Iris pigment epithelial cell (primary cell): ENCODE data around the gene GCNT2.
"Not testable (repeated sequence)": the region's sequence is repeated elsewhere in the genome, so short reads cannot be mapped to it uniquely, and the experiment has no call there.

Experiments used
- DNase-seq: peaks from one replicate; pipeline ENCODE4 v3.0.0-alpha.2; 2011; ENCODE audit warnings: low read depth

Gene GCNT2

DNA sequence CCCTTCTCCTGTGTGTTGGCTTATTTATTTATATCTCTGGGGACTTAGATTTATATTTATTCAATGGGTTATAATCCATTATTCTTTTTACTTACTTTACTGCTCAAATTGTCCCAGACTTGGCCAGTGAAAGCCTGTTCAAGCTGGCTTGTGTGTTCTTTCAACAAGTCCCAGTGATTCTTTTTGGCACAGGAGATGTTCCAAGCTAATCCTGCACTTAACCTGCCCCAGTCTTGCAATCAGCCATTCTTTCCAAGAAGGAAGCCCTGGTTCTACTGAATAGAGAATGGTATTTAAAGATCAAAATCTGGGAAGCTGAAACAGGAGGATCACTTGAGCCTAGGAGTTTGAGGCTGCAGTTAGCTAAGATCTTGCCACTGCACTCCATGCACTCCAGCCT, 26.7 kb downstream of the GCNT2 start:
- no peak for DNase-seq

DNA sequence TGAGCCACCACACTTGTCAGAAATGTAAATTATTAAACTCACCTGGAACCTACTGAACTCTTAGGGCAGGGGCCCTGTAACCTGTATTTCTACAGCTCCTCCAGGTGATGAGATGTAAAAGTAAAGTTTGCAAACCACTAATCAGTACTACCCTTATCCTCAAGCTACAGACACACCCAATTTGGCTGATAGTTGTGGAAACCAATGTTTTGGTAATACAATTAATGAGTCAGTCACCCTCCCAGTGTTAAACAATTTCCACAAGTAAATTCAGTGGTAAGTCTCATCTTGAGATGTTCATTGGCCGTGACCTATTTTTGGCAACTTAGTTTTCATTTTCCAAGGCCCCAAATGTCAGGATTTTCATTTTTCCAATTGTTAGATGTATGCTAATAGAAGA, 29.6 kb downstream of the GCNT2 start:
- no peak for DNase-seq

GRCh38 chr6:10552270-10552810, 31.2 kb downstream of the GCNT2 start:
- no peak for DNase-seq

GRCh38 chr6:10553871-10554270, 32.7 kb downstream of the GCNT2 start:
- no peak for DNase-seq

DNA sequence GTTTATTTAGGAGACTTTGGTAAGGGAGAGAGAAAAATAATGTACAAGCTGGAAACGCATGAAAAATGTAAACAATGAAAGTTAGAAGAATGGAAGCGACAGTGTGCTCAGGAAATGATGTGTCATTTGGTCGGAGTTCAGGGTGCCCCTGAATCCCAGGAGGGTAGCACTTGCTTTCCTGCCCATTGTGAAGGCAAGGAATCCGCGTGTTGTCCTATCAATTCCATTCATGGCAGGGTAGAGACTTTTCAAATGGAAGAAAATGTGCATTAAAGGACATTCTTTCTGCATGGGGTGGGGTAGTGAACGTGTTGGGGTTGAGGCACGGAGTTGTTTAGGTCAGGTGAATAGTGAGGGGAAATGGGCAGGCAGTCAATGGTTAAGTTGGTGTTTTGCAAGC, 33.7 kb downstream of the GCNT2 start:
- DNase-seq, result no peak

DNA sequence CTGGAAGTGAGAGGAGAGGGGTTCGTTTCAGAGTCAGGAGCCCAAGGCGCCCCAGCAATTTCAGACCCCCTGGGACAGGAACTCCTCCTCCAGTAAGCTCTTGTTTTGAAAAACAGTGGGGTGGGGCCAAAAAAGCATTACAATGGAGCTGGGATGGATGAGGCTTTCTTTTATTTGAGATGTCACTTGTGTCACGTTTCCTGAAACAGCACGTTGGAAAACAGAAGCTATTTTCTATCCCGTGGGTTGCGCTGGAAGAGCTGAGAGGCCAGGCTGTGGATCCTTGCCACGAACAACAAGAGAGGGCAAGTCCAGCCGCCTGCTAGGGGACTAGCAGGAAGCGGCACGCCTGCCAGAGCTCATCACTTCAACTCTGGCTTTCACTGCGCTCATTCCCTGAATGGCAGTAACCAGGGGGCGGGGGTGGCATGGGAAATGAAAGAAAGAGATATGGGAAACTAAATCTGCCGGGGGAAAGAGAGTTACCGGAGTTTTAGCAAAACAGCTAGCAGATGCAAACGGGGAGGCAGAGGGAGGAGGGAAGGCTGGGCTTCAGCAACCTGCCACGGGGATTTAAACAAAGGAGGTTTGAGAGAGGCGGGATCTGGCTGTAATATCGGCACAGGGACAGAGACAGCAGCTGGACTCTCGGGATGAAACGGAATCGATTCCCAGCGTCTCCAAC, 34.6 kb downstream of the GCNT2 start:
- peak; percentile 43 for DNase-seq

- DNase-seq, result no peak
These were observed 35.4 kb downstream of the GCNT2 start for GRCh38 chr6:10556589-10556988.

DNA sequence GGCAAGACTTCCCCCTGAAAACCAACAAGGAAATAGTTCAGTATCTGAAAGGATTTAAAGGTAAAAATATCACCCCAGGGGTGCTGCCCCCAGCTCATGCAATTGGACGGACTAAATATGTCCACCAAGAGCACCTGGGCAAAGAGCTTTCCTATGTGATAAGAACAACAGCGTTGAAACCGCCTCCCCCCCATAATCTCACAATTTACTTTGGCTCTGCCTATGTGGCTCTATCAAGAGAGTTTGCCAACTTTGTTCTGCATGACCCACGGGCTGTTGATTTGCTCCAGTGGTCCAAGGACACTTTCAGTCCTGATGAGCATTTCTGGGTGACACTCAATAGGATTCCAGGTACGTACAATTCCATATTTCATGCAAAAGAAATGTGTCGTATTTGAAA, 35.8 kb downstream of the GCNT2 start:
- DNase-seq, result no peak

DNA sequence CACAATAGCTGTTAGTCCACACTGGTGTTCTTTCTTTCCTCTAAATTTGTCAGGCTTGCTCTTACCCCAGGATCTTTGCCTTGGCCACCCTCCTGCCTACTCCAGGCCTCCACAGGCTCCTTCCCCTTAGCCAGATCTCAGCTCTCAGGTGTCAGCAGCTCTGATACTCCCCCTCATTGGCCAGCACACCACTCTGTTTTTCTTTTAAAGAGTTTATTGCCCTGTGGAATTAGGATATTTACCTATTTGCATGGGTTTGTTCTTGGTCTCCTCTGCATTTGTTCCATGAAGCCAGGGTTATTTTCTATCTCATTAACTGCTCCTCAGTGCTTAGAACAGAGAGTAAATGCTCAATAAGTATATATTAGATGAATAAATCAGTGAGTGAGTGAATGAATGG, 36.8 kb downstream of the GCNT2 start:
- DNase-seq, result no peak

DNA sequence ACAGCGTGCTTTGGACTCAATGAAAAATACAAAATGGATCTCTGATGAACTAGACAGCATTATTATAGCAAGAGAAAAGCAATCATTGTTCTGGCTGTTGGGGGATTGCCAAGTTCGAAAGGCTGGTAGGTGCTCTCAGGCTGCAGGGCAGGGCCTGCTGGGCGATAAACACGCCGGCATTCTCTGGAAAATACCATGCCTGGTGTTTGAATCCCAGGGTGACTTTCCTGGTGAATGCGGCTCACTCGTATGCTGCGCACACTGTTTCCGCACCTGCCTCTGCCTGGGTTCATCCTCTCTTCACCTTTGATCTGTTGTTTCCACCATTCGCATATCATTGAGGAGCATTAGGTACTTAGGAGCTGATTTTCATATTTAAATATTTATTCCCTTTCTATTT, 37.4 kb downstream of the GCNT2 start:
- DNase-seq, result no peak

DNA sequence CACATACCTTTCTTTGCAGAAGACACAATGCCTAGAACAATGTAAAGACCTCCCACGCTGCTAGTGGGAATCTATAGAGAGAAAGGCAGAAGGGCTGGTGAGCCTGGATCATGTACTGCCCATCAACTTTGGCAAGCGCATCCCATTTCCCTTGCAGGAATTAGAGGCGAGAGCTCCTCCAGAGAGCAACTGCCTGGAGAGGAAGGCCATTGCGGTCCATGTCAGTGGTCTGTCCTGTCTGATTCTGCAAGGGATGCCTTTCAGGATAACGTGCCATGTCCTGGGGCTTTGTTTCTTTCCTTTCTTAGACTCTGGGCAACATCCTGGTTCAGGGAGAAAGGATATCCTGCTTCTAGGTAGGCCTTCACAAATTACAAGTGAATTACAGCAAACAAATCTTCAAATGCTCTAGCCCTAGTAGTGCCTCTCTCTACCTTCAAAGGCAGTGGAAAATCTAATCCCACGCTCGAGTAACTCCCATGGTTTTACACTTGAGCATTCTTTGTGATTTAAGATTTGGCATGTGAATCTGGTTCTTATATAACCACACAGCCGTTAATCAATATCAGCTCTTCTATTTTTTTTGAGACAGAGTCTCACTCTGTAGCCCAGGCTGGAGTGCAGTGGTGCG, 38.5 kb downstream of the GCNT2 start:
- no peak for DNase-seq

- no peak for DNase-seq
These were observed 40.6 kb downstream of the GCNT2 start for GRCh38 chr6:10561611-10562199.

DNA sequence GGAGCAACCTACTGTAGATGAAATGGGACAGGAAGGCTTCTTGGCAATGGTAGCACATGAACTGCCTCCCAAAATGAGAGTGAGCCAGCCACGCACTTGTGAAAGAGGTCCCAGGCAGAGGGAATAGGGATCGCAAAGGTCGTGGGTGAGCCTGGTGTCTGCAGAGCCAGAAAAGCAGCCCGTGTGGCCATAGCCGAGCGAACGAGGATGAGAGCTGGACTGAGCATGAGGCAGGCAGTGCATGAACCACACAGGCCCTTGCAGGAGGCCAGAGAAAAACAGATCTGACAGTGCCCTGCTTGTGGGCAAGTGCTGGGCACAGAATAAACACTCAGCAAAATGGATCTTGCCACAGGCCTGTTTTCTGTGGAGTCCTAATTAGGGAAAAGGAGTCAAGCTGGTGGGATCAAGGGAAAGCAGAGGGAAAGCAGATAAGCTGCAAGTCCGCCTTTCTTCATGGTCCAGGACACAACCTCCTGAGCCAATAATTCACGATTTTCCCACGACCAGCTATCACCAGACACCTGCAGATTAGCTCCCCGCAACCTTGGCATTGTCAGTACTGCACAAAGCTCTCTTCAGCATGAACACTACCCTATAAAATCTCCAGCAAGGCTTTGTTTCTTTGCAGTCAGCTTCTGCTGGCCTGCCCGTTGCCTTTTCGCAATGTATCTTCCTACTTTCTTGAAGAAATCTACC, 44.0 kb downstream of the GCNT2 start:
- DNase-seq, result no peak

- DNase-seq, result no peak
These were observed 44.8 kb downstream of the GCNT2 start for GRCh38 chr6:10565913-10566312.

DNA sequence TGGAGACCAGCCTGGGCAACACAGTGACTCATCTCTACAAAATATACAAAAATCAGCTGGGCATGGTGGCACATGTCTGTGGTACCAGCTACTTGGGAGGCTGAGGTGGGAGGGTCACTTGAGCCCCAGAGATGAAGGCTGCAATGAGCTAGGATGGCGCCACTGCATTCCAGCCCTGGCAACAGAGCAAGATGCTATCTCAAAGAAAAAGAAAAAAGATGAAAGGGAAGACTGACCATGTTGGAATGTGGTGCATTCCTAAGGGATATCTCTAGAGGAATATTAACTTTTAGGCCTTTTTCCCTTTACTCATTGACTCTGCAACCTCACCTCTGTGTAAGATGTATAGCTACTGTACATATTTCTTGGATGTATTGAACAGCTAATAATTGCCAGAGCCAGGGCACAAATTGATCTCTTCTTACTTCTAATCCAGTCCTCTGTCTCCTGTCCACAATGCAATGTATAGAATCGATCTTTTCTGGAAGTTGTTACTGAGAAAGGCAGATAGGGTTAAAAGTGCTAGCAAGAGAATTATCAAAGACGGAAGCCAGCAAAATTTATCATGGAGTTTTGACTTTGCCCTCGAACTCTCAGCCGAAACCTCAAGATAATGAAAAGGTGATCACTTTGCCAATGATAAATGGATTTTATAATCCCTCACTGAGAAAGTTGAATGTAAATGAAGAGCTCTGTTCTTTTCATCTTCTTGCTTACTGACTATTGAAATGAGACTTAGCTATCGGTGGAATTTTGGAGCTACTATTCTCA, 46.3 kb downstream of the GCNT2 start:
- no peak for DNase-seq

- DNase-seq, result no peak
These were observed 48.4 kb downstream of the GCNT2 start for GRCh38 chr6:10569392-10570127.

- DNase-seq, result not testable (repeated sequence)
These were observed 54.4 kb downstream of the GCNT2 start for GRCh38 chr6:10575519-10575918.

GRCh38 chr6:10576226-10576625, 55.1 kb downstream of the GCNT2 start:
- no peak for DNase-seq

DNA sequence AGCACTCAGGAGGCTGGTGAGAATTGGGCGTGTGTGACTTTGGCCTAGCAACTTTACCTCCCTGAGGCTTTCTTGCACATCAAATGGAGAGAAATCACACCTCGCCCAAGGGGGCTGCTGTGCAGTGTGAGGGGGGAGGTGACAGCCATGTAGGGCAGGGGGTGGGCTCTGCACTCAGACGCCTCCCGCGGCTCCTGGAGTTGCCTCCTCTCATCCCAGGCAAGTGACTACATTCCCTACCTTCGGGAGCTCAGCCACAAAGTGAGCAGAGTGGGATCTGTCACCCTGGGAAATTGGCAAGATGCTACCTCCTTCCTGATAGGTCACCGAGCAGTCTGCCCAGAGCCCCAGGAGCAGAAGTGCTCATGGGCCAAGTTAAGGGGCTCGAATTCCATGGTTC, 56.0 kb downstream of the GCNT2 start:
- DNase-seq, result no peak

DNA sequence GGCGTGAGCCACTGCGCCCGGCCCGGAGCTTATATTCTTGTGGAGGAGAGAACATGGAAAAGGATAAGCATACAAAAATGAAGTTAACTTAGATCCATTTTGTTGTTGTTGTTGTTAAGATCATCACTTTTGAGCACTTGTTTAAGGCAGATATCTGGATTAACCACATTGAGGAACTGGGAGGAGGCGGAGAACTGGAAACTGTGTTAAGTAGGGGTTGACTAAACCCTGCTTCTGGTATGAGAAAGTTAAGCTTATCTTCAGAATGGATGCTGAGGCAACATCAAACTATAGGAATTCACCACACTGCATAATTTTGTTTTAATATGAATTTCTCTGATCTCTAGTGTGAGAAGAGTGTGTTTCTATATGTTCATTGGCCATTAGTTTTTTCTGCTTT, 57.6 kb downstream of the GCNT2 start:
- DNase-seq, result no peak

- no peak for DNase-seq
These were observed 58.7 kb downstream of the GCNT2 start for GRCh38 chr6:10579803-10580202.
